Stimulated activated CD8-positive, alpha-beta memory T cell treated with anti-CD3 and anti-CD28 coated beads, Interleukin-7, amount 100 ng/mL, for 1 hour (primary cell): Measurements from ENCODE around the gene MARCKSL1.
"Not testable (repeated sequence)": the region's sequence is repeated elsewhere in the genome, so short reads cannot be mapped to it uniquely, and the experiment has no call there.

ENCODE experiments used
- DNase-seq, 2 donors: peaks; one replicate each; pipeline ENCODE4 v3.0.0-alpha.2; 2020; ENCODE audit warnings: low read depth in 2 of 2

Gene MARCKSL1

DNA sequence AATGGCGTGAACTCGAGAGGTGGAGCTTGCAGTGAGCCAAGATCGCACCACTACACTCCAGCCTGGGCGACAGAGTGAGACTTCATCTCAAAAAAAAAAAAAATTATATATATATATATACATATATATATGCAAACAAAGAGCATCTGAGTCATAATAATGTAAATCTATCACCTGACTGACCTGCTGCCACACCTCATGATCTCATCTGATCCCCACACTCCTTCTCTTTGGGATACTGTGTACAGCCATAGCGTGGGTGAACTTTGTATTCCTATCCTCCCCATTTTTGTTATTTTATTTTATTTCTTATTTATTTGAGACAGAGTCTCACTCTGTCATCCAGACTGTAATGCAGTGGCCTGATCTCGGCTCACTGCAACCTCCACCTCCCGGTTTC is 46.8 kb downstream of the MARCKSL1 start:
- DNase-seq = no peak

GRCh38 chr1:32286763-32287162 is 49.3 kb downstream of the MARCKSL1 start:
- no peak for DNase-seq

DNA sequence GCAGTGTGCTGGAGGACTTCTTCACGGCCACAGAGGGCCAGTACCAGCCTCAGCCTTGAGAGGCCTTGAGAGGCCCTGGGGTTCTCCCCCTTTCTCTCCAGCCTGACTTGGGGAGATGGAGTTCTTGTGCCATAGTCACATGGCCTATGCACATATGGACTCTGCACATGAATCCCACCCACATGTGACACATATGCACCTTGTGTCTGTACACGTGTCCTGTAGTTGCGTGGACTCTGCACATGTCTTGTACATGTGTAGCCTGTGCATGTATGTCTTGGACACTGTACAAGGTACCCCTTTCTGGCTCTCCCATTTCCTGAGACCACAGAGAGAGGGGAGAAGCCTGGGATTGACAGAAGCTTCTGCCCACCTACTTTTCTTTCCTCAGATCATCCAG is 50.4 kb downstream of the MARCKSL1 start:
- no peak for DNase-seq

DNA sequence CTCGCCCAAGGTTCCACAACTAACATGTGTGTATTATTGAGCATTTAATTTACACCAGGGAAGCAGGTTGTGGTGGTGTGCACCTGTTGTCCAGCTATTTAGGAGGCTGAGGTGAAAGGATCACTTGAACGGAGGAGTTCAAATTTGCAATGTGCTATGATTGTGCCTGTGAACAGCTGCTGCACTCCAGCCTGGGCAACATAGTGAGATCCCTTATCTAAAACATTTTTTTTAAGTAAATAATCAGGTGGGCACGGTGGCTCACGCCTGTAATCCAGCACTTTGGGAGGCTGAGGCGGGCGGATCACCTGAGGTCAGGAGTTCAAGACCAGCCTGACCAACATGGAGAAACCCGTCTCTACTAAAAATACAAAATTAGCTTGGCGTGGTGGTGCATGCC is 51.3 kb downstream of the MARCKSL1 start:
- DNase-seq = not testable (repeated sequence)
